Fibroblast of pulmonary artery (primary cell): Measurements from ENCODE around the gene POM121.
"Not testable (repeated sequence)": the region's sequence is repeated elsewhere in the genome, so short reads cannot be mapped to it uniquely, and the experiment has no call there.

Experiments
- DNase-seq: peaks from one replicate; pipeline ENCODE4 v3.0.0-alpha.2; 2010; ENCODE audit warnings: low read depth
- H3K4me3 ChIP-seq: replicated peaks from 2 replicates; pipeline ENCODE4 v1.5.1; 2011; ENCODE audit warnings: low read depth, mild to moderate bottlenecking, control low read depth, low read length, moderate library complexity

POM121 gene

DNA sequence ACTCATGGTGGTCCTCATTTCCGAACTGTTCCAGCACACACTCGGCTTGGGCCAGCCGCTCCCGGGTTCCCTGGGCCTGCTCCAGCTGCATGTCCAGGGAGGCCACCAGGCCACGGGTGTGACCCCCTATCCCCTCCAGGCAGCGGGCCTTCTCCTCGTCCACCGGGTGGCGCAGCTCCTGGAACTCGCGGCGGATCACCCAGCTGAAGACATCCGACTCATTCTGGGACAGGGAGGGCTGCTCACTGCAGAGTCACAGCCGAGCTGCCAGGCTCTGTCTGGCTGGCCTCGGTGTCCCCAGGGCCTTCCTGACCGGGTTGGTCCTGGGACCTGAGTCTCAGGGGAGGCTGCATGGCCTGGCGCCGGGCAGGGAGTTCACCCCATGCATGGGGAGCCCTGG lies 35.1 kb downstream of the POM121 start:
- not testable (repeated sequence) for H3K4me3 ChIP-seq, DNase-seq

DNA sequence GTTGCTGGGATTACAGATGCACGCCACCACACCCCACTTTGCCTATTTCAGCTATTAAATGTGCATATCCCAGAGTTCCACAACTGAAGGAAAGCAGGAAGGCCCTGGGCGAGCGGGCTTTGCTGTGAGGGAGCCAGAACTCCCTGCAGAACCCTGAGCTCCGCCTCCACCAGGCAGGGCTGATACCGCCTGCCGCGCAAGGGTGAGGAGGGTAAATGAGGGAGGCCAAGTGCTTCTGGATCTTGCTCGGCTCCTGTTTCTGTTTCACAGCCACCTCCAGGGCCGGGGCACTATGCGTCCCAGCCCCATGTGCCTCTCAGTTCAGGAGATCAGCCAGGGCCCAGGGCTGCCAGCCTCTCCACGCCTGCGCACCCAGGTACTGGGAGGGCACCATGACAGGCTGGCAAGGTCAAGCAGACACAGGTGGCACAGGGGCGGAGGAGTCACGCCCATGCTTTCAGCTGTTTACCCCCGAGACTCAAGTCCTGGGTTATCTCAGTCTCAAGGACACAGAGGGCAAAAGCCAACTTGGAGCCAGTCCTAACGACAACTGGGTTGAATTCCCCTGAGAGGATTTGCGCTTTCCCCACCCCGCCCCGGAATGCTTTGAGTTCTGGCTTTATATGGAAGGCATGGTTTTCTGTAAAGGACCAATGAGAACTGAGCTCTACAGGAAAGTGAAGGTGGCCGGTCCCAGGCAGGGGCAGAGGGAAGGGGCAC lies 35.9 kb downstream of the POM121 start:
- not testable (repeated sequence) for DNase-seq, H3K4me3 ChIP-seq

DNA sequence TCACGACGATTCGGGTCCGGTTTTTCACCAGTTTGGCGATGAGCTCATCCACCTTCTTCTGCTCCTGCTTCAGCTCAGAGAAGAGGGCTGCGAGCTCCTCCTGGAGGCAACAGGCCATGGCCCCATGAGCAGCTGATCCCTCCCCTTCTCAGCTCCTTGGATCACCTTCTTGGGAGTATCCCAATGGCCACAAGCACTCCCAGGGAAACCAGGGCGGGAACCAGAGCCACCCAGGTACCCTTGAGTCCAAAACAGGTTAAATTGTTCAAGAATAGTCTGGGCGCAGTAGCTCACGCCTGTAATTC lies 36.4 kb downstream of the POM121 start:
- H3K4me3 ChIP-seq, DNase-seq: not testable (repeated sequence)

DNA sequence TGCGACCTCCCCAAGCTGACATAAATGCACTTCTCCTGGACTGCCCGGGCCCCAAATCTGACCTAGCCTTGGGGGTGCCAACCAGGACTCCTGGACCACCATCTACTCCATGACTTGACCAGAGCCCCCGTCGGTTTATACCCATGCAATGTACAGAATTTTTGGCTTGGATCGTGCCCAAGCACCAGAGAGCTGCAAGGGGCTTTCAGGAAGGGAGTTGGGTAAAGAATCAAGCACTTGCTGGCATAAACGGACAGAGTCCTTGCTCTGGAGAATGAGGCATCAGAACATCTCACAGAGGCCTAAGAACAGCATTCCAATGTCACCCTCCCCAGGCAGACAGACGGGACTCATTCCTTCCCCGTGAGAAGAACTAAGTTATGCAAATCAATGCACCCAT lies 38.2 kb downstream of the POM121 start:
- not testable (repeated sequence) for DNase-seq, H3K4me3 ChIP-seq

DNA sequence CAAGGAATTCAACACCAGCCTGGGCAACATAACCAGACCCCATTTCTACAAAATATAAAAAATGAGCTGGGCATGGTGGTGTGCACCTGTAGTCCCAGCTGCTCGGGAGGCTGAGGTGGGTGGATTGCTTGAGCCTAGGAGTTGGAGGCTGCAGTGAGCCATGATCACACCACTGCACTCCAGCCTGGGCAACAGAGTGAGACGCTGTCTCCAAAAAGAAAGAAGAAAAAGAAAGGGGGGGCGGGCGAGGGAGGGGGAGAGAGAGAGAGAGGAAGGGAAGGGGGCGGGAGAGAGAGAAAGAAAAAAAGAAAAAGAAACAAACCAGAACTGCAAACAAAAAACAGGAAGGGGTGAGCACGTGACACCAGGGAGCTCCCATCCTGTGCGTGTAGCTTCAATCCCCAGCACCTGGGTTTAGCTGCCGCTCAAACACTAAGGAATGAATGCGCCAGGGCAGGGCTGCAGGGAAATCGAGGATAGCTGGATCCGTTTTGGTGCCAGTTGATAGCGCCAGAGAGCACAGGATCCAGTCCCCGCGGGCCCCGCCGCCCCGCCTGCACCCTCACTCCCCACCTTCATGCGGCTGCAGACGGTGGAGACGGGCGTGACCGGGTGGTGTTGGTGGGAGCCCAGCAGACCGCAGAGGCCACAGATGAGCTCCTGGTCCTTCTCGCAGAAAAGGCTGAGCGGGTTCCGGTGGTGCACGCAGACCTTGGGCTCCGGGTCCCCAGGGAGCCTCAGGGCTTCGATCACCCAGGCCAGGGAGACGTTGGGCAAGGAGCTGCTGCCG lies 40.5 kb downstream of the POM121 start:
- DNase-seq, H3K4me3 ChIP-seq: not testable (repeated sequence)

DNA sequence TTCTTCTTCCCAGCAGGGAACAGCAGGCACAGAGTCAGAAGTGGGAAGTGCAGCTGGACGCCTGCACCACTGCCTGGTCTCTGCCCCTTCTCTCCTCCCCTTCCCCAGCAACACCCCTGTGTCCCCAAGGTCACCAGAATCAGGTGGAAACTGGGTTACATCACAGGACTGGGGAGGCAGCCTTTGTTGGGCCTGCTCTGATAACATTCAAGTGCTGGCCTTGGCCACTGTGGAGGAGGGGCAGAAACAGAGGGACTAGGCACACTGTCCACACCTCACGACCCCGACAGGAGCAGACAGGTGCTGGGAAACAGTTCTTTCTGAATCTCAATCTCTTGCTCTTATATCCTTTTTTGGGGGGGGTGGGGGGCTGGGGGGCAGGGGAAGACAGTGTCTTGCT lies 42.0 kb downstream of the POM121 start:
- H3K4me3 ChIP-seq, DNase-seq: not testable (repeated sequence)

DNA sequence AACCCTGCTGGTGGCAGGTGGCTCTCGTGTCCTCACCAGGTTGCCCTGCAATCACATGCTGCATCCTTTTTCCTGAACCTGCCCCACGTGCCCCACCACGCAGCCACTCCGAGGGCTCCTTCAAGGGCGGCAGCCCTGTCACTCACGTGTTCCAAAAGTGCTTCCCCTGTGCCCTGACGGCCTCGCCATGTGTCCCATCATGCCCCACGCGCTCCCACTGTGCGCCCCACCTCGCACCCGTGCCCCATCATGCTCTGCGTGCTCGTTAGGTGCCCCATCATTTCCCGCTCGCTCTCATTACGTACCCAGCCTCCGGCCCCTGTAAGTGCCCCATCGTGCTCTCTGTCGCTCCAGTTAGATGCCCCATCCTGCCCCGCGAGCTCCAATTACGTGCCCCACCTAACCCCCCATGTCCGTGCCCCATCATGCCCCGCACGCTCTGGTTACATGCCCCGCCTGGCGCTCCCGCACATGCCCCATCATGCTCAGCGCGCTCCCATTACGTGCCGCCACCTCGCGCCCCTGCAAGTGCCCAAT lies 44.2 kb downstream of the POM121 start, which contains the start of gene TRIM74:
TRIM74 (minus strand) TSS at position 487 of the 537 bp plus-strand sequence. CDS start 3,309 bp downstream, outside the sequence.
- H3K4me3 ChIP-seq, DNase-seq: not testable (repeated sequence)

DNA sequence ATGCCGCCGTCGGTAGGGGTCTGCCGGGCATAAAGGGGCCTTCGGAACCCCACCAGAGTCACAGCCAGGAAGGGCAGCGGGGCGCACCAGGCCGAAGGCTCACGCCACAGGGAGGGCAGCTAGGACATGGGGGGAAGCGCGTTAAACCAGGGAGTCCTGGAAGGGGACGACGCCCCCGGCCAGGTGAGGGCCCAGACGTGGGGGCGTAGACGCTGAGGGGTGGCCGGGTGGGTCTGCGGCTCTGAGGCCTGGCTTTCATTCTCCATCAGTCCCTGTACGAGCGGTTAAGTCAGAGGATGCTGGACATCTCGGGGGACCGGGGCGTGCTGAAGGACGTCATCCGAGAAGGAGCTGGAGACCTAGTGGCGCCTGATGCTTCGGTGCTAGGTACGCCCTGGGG lies 44.8 kb downstream of the POM121 start:
- DNase-seq, H3K4me3 ChIP-seq: not testable (repeated sequence)

DNA sequence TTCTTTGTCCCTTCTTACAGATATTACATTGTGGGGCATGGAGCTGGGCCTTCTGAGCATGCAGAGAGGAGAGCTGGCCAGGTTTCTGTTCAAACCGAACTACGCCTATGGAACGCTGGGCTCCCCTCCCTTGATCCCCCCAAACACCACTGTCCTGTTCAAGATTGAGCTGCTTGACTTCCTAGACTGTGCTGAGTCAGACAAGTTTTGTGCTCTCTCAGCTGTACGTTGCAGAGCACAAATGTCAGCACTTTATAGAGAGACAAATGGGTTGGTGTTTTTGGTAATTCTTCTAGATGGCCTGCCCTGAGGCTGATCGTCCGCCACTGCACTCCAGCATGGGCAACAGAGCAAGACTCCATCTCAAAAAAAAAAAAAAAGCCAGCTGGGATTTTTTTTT lies 46.6 kb downstream of the POM121 start:
- not testable (repeated sequence) for DNase-seq

DNA sequence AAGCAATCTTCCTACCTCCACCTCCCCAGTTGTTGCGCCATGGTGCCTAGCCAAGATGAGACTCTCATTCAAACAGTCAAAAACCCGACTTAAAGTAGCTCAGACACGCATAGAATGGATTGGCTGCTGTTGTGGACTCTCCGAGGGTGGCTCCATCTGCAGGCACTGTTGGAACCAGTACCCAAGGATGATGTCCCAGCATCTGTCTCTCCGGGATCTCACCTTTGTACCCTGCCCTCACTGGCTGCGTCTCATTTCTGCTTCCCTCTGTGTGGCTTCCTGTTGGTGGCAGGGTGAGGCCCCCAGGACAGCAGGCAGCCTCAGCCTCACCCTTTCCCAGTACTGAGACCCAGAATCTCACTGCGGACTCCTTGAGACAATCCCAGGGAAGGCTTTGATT lies 49.9 kb downstream of the POM121 start:
- DNase-seq, H3K4me3 ChIP-seq: not testable (repeated sequence)

More for the DNA sequence above, 46.6 kb downstream of the POM121 start:
- not testable (repeated sequence) for H3K4me3 ChIP-seq

DNA sequence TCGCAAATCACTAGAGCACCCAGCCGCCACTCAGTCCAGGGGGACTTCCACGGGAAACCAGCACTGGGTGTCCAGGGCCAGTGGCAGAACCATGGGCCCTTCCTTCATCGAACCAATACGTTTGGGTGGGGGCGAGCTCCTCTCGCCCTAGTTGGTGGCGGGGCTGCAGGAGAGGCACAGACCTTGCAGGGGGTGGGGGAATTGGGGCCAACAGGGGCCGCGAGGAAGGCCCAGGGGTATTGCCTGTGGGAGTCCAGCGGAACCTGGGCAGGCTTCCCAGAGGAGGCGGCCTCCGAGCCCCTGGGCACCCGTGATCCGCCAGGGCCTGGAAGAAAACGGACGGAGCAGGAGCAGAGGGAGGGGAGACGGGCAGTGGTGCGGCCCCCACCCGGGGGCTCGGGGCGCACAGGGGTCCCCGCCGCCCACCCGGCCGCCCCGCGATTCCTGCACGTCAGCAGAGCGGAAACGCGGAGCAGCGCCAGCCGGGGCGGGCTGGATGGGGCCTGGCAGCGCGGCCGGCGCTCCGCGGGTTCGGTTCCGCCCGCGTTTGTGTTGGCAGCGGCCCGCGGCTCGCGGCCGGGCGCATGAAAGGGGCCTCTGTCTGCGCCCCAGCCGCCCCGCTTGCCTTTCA lies 50.9 kb downstream of the POM121 start:
- not testable (repeated sequence) for H3K4me3 ChIP-seq, DNase-seq

DNA sequence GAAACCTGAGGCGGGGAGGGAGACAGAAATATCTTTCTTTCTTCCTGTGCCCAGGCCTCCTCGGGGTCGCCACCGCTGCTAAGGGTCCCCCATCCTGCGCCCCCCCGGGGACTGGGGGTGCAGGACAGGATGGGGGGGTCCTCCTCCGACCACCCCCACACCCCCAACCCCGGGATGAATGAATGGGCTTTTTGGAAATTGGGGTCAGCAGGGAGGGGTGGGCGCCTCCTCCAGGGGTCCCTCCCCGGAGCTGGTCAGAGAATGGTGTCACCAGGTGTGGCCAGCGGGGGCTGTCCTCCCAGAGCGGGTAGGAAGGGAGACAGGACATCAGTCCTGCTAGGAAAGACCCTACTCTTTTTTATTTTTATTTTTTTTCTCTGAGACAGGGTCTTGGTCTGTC lies 51.5 kb downstream of the POM121 start:
- H3K4me3 ChIP-seq, DNase-seq: not testable (repeated sequence)

DNA sequence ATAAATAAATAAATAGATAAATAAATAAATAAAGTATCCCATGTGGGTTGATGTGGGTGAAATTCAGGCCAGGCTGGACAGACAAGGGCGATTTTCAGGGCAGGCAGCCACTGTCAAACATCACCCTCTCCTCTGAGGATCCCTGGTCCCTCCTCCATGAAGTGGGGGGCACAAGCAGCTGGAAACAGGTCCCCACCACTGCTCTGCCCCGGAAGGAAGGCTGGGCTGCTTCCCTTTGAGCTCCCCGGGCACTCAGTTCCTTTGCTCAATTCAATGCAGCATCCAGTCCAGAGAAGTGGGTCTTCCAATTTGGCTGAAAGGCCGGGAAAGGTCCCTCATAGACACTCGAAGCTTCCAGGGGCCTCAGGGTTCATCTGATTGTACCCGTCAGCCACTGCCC lies 55.5 kb downstream of the POM121 start:
- DNase-seq, H3K4me3 ChIP-seq: not testable (repeated sequence)

DNA sequence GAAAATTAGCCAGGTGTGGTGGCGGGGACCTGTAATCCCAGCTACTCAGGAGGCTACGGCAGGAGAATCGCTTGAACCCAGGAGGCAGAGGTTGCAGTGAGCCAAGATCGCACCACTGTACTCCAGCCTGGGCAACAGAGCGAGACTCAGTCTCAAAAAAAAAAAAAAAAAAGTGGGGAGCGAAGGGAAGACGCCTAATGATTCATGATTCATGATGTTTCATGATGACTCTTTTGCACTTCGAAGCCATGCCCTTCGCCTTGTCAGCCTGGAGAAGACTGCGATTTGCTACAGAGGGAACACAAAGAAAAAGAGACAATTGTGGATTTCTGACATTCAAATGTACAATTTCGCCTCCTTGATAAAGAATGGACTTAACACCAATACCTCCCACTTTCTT lies 57.2 kb downstream of the POM121 start:
- not testable (repeated sequence) for H3K4me3 ChIP-seq, DNase-seq

DNA sequence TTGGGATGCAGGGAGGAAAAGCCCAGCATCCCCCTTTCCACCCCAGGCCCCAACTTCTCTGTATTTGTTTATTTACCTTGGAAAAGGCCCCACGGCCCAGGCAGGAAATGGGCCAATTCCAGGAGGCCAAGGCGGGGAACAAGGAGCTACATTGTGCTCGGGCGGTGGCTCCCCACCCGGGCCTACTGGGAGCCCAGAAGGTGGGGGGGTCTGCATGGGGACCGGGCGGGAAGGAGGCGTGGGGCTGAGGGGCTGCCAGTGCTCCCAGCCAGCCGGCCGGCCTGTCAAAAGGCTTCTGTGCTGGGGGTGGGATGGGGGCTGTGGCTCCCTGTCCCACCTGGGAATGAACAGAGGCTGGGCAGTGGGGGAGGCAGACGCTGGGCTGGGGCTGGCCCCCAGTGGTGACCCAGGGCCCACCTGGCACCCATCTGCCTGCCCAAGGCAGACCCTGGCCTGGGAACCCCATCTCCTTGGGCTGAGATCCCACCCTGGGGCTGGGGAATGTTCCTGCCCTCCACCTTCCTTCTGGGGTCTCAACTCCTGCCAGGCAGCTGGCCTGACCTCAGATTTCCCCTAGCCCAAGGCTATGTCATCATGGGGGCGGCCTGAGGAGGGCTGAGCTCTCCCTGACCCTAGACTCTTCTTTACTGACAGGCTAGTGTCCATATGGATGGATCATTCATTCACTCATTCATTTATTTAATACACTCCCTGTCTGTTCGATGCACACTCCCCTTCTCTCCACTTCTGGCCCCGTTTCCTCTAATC lies 65.4 kb downstream of the POM121 start:
- DNase-seq, H3K4me3 ChIP-seq: not testable (repeated sequence)

DNA sequence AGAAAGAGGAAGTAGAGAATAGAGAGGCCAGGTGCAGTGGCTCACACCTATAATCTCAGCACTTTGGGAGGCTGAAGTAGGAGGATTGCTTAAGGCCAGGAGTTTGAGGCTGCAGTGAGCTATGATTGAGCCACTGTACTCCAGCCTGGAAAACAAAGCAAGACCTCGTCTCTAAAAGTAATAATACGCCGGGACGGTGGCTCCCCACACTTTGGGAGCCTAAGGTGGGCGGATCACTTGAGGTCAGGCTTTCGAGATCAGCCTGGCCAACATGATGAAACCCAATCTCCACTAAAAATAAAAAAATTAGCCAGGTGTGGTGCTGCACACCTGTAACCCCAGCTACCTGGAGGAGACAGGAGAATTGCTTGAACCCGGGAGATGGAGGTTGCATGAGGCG lies 70.6 kb downstream of the POM121 start:
- not testable (repeated sequence) for DNase-seq, H3K4me3 ChIP-seq

DNA sequence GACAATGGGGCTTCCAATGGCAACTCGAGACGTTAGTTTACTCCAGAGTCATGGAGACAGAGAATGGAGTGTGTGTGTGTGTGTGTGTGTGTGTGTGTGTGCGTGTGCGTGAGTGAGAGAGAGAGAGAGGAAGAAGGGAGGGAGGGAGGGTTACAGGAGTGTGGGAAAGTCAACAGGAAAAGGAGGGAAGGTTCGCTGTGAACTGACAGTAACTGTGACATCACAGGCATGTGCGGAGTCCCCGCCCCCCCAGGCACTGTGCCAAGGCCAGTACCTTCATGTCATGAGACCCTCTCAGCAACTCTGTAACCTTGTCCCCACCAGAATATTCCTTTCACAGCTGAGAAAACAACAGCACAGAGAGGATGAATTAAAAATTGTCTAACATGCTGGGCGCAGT lies 72.6 kb downstream of the POM121 start:
- not testable (repeated sequence) for DNase-seq, H3K4me3 ChIP-seq

DNA sequence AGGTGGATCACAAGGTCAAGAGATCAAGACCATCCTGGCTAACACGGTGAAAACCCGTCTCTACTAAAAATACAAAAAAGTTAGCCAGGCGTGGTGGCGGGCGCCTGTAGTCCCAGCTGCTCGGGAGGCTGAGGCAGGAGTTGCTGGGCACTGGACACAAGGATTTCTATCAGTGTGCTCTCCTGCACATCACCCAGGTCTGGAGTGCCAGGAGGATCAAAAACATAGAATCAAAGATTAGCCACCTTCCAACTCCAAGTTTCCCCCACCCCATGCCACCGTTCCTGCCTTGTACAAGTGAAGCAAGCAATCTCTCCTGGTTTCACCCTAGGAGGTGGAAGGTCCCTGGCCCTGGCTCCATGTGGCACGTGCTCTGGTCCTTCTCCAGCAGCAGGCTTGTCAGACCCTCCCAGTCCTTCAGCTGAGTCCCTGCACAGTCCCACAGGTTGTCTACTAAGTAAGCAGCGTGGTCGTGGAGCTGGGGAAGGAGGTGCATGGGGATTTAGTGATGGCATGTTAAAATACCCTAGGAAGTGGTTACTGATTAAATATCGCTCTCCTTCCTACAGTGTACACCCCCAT lies 73.1 kb downstream of the POM121 start:
- not testable (repeated sequence) for DNase-seq, H3K4me3 ChIP-seq
